ENCODE results near the gene LHPP. TPM values are rescaled to one million over a fixed set of nuclear protein-coding genes. Genes with fewer than 3 reads are reported as not detected.
"Not testable (repeated sequence)": the region's sequence is repeated elsewhere in the genome, so short reads cannot be mapped to it uniquely, and the experiment has no call there.

The LHPP gene
- total RNA-seq, 2 experiments from 2014 or later: 4.9 to 5.5 TPM

- CTCF ChIA-PET: interaction anchor here (0.6 kb wide), 1 partner anchor 221 kb away, joined by 5 read pairs; no protein-coding TSS in a partner anchor
- POLR2A ChIA-PET: no interaction called here
Observed at GRCh38 chr10:124605856-124606812, 144.5 kb downstream of the LHPP start.

GRCh38 chr10:124606822-124607221 is 145.2 kb downstream of the LHPP start:
- ChIA-PET CTCF (interaction anchor here (0.6 kb wide), 1 partner anchor 220 kb away, joined by 5 read pairs; no protein-coding TSS in a partner anchor), POLR2A (no interaction called here)

- POLR2A ChIA-PET: no interaction called here
- CTCF ChIA-PET: no interaction called here
Observed at GRCh38 chr10:124607693-124608092, 146.1 kb downstream of the LHPP start.

GRCh38 chr10:124608093-124608721 is 146.6 kb downstream of the LHPP start:
- CTCF ChIA-PET: no interaction called here
- POLR2A ChIA-PET: no interaction called here

GRCh38 chr10:124609698-124610097 is 148.1 kb downstream of the LHPP start:
- ChIA-PET POLR2A (no interaction called here), CTCF (no interaction called here)

- POLR2A ChIA-PET, CTCF ChIA-PET: not testable (repeated sequence)
Observed at GRCh38 chr10:124610186-124610585, 148.6 kb downstream of the LHPP start.

GRCh38 chr10:124610851-124611250 is 149.2 kb downstream of the LHPP start:
- POLR2A ChIA-PET: not testable (repeated sequence)
- CTCF ChIA-PET: interaction anchor here (1.4 to 2.6 kb wide), 2 partner anchors 33 to 131 kb away, joined by 3 to 12 read pairs; no protein-coding TSS in a partner anchor

GRCh38 chr10:124611738-124612137 is 150.1 kb downstream of the LHPP start:
- CTCF ChIA-PET: interaction anchor here (1.0 to 2.6 kb wide), 5 partner anchors 32 to 134 kb away, joined by 3 to 12 read pairs (median 3); no protein-coding TSS in a partner anchor
- POLR2A ChIA-PET: no interaction called here

GRCh38 chr10:124612611-124613498 is 151.2 kb downstream of the LHPP start:
- POLR2A ChIA-PET: no interaction called here
- CTCF ChIA-PET: interaction anchor here (1.0 to 2.6 kb wide), 6 partner anchors 59 to 133 kb away, joined by 3 to 12 read pairs (median 4); no protein-coding TSS in a partner anchor

GRCh38 chr10:124614003-124614659 is 152.5 kb downstream of the LHPP start:
- ChIA-PET POLR2A (interaction anchor here (1.4 kb wide), 1 partner anchor 83 kb away, joined by 4 read pairs; no protein-coding TSS in a partner anchor), CTCF (interaction anchor here (1.8 kb wide), 1 partner anchor 128 kb away, joined by 8 read pairs; no protein-coding TSS in a partner anchor)

- ChIA-PET POLR2A (no interaction called here), CTCF (interaction anchor here (0.6 to 1.8 kb wide), 2 partner anchors 62 to 127 kb away, joined by 3 to 8 read pairs; no protein-coding TSS in a partner anchor)
Observed at GRCh38 chr10:124615259-124615658, 153.6 kb downstream of the LHPP start.

- ChIA-PET CTCF (no interaction called here), POLR2A (no interaction called here)
Observed at GRCh38 chr10:124616040-124616835, 154.6 kb downstream of the LHPP start.

- ChIA-PET CTCF (no interaction called here), POLR2A (no interaction called here)
Observed at GRCh38 chr10:124616836-124617130, 155.2 kb downstream of the LHPP start.

GRCh38 chr10:124618470-124619073 is 156.9 kb downstream of the LHPP start:
- POLR2A ChIA-PET: interaction anchor here (0.5 kb wide), 1 partner anchor 70 kb away, joined by 3 read pairs; no protein-coding TSS in a partner anchor

GRCh38 chr10:124619195-124619594 is 157.6 kb downstream of the LHPP start:
- ChIA-PET CTCF (interaction anchor here (0.7 to 1.6 kb wide), 4 partner anchors 64 to 122 kb away, joined by 3 to 4 read pairs (median 3); no protein-coding TSS in a partner anchor), POLR2A (no interaction called here)

More at GRCh38 chr10:124618470-124619073, 156.9 kb downstream of the LHPP start:
- CTCF ChIA-PET: interaction anchor here (0.8 to 1.6 kb wide), 2 partner anchors 115 to 123 kb away, joined by 3 to 4 read pairs; no protein-coding TSS in a partner anchor

GRCh38 chr10:124619802-124620490 is 158.3 kb downstream of the LHPP start:
- ChIA-PET CTCF (interaction anchor here (1.1 to 1.6 kb wide), 2 partner anchors 89 to 113 kb away, joined by 3 read pairs; no protein-coding TSS in a partner anchor), POLR2A (no interaction called here)

- POLR2A ChIA-PET: no interaction called here
Observed at GRCh38 chr10:124621637-124622036, 160.0 kb downstream of the LHPP start.

More at GRCh38 chr10:124621637-124622036, 160.0 kb downstream of the LHPP start:
- CTCF ChIA-PET: no interaction called here
